HEK293 (cell line): Measurements from ENCODE around the gene RBMS1.

ENCODE experiments used
- CTCF ChIA-PET: fragments of 350-600 bp; formaldehyde crosslinking; extraction: SDS; loops from one replicate; lab custom pipeline; 2021; ENCODE audit warnings: antibody characterized with exemption; lab: Yijun Ruan, JAX
- POLR2A ChIA-PET: fragments of 300-600 bp; formaldehyde crosslinking; extraction: SDS; loops from one replicate; lab custom pipeline; 2020; ENCODE audit warnings: antibody characterized with exemption, inconsistent platforms; lab: Yijun Ruan, JAX
- H3K27ac ChIP-seq: fragments of 200-500 bp; sonication (Bioruptor generic); 2 replicates; pipeline ENCODE4 v1.5.1; 2014; ENCODE audit warnings: low read depth, low read length, control low read depth, inconsistent platforms; ENCODE audit errors: extremely low read depth
- H3K36me3 ChIP-seq, 2 experiments: fragments of 200-500 bp in 1 of 2; sonication (Bioruptor generic) in 1 of 2; 1 replicate in 1 of 2; 2 replicates in 1 of 2; pipeline ENCODE4 v1.5.1; 2014 to 2017; ENCODE audit warnings: inconsistent platforms in 2 of 2, low read length in 2 of 2; ENCODE audit not compliant: control insufficient read depth in 2 of 2, insufficient read depth in 1 of 2
- H3K4me1 ChIP-seq: fragments of 200-500 bp; sonication (Bioruptor generic); 2 replicates; pipeline ENCODE4 v1.5.1; 2014; ENCODE audit warnings: mild to moderate bottlenecking, low read length, inconsistent platforms; ENCODE audit not compliant: control insufficient read depth, insufficient read depth
- H3K4me3 ChIP-seq: 2 replicates; pipeline ENCODE4 v1.5.1; 2011; ENCODE audit warnings: low read depth, mild to moderate bottlenecking, control low read depth, low read length, moderate library complexity
- H3K9me3 ChIP-seq: fragments of 200-500 bp; sonication (Bioruptor generic); 2 replicates; pipeline ENCODE4 v1.5.1; 2014; ENCODE audit warnings: low read depth, low read length, inconsistent platforms; ENCODE audit not compliant: control insufficient read depth, insufficient read depth
- TCF7L2 ChIP-seq: IDR thresholded peaks from 2 replicates; pipeline ENCODE4 v1.6.1; 2011; ENCODE audit warnings: low read depth, mild to moderate bottlenecking, inconsistent platforms, low read length, moderate library complexity, borderline replicate concordance
- YY1 ChIP-seq: fragments of 450-650 bp; formaldehyde crosslinking; IDR thresholded peaks from 2 replicates; pipeline ENCODE4 v1.5.1; 2018; ENCODE audit warnings: missing biosample characterization, missing genetic modification characterization
- ZBTB1 ChIP-seq: fragments of 450-650 bp; formaldehyde crosslinking; IDR thresholded peaks from 2 replicates; pipeline ENCODE4 v1.5.1; 2016; ENCODE audit warnings: missing biosample characterization, missing genetic modification characterization
- ZNF16 ChIP-seq: fragments of 450-650 bp; formaldehyde crosslinking; IDR thresholded peaks from 2 replicates; pipeline ENCODE4 v1.5.1; 2016; ENCODE audit warnings: low read depth, missing biosample characterization, missing genetic modification characterization
- ZNF223 ChIP-seq: fragments of 450-650 bp; formaldehyde crosslinking; IDR thresholded peaks from 2 replicates; pipeline ENCODE4 v1.5.1; 2016; ENCODE audit warnings: missing biosample characterization, missing genetic modification characterization
- ZNF24 ChIP-seq: fragments of 450-650 bp; formaldehyde crosslinking; IDR thresholded peaks from 2 replicates; pipeline ENCODE4 v1.5.1; 2016; ENCODE audit warnings: missing biosample characterization, missing genetic modification characterization
- ZNF274 ChIP-seq, 2 experiments: fragments of 200-500 bp in 1 of 2; fragments of 450-650 bp in 1 of 2; sonication (Bioruptor generic) in 1 of 2; formaldehyde crosslinking in 1 of 2; IDR thresholded peaks; 2 replicates each; pipeline versions ENCODE4 v1.5.1 to v1.6.1; 2014 to 2016; ENCODE audit warnings: borderline replicate concordance in 1 of 2, inconsistent platforms in 1 of 2, low read length in 1 of 2, missing biosample characterization in 1 of 2, missing genetic modification characterization in 1 of 2
- ZNF341 ChIP-seq: fragments of 450-650 bp; formaldehyde crosslinking; IDR thresholded peaks from 2 replicates; pipeline ENCODE4; 2016; ENCODE audit warnings: low read depth, missing biosample characterization, missing genetic modification characterization
- ZNF501 ChIP-seq: fragments of 450-650 bp; formaldehyde crosslinking; IDR thresholded peaks from 2 replicates; pipeline ENCODE4 v1.5.1; 2016; ENCODE audit warnings: missing biosample characterization, missing genetic modification characterization
- ZNF585B ChIP-seq: fragments of 450-650 bp; formaldehyde crosslinking; IDR thresholded peaks from 2 replicates; pipeline ENCODE4 v1.5.1; 2016; ENCODE audit warnings: missing biosample characterization, missing genetic modification characterization
- ZNF600 ChIP-seq: fragments of 450-650 bp; formaldehyde crosslinking; IDR thresholded peaks from 2 replicates; pipeline ENCODE4 v1.5.1; 2016; ENCODE audit warnings: missing biosample characterization, missing genetic modification characterization
- ZNF654 ChIP-seq: fragments of 450-650 bp; formaldehyde crosslinking; IDR thresholded peaks from 2 replicates; pipeline ENCODE4 v1.5.1; 2016; ENCODE audit warnings: low read depth, missing biosample characterization, missing genetic modification characterization
- ZNF837 ChIP-seq: fragments of 450-650 bp; formaldehyde crosslinking; IDR thresholded peaks from 2 replicates; pipeline ENCODE4 v1.5.1; 2016; ENCODE audit warnings: missing biosample characterization, missing genetic modification characterization
- TF ChIP-seq, protein P1 (sequence below): fragments of 450-650 bp; formaldehyde crosslinking; IDR thresholded peaks from 2 replicates; pipeline ENCODE4 v1.5.1; 2016; ENCODE audit warnings: missing biosample characterization, missing genetic modification characterization
- TF ChIP-seq, protein P2 (sequence below): IDR thresholded peaks from 2 replicates; pipeline ENCODE4 v1.6.1; 2011; ENCODE audit warnings: mild to moderate bottlenecking, low read depth, low read length, borderline replicate concordance
- TF ChIP-seq, protein P3 (sequence below): fragments of 450-650 bp; formaldehyde crosslinking; IDR thresholded peaks from 2 replicates; pipeline ENCODE4 v1.5.1; 2017; ENCODE audit warnings: missing biosample characterization, missing genetic modification characterization
- TF ChIP-seq, protein P4 (sequence below): fragments of 450-650 bp; formaldehyde crosslinking; IDR thresholded peaks from 2 replicates; pipeline ENCODE4 v1.5.1; 2017; ENCODE audit warnings: missing biosample characterization, missing genetic modification characterization
- TF ChIP-seq, protein P5 (sequence below): fragments of 450-650 bp; formaldehyde crosslinking; IDR thresholded peaks from 2 replicates; pipeline ENCODE4 v1.5.1; 2016; ENCODE audit warnings: missing biosample characterization, missing genetic modification characterization, low read depth

Gene RBMS1

DNA sequence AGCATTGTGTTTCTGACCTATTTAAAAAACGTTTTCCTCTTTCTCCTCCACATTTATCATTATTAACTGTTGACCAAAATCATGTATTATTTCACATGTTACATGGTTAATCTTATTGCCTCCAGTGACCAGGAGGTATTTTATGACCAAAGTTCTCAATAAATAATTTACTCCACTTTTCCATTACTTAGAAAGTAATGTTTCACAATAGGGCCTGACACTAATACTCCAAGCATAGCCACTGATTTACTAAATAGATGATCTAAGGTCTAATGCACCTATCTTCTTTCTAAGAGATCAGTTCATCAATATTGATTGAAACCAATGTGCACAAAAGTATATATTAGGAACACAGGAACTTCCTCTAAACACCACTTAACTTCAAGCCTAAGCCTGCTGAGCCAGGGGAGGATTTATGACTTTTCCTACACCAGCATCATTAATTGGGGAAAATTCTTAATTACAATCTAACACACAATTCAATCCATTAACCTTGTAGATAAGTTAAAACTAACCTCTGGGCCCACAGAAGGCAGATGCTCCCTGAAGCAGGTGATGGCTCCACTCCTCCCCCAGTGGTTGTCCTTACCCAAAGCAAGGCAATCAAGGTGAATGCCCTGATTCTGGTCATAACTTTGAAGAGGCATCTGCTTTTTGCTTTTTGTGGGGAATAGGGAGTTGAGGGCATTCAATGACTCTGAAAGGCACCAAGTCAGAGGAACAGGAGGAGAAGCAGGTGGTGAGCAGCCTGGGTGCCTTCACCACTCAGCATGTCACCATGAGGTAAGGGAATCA lies 33.9 kb downstream of the RBMS1 start:
- POLR2A ChIA-PET, result no interaction called here
- CTCF ChIA-PET, result no interaction called here
- TF ChIP-seq ZNF600 (tag by site-specific recombination) (no peak), ZNF837 (no peak), ZNF585B (no peak), ZNF501 (tag by site-specific recombination) (no peak), TCF7L2 (no peak), ZNF341 (tag by site-specific recombination) (no peak), ZNF16 (no peak), ZNF654 (tag by site-specific recombination) (no peak), ZNF24 (tag by site-specific recombination) (no peak), ZNF274 (IDR thresholded peaks at IDR 0.05; ENCODE audit: low read length) (no peak), ZNF274 (tag by site-specific recombination; IDR thresholded peaks at IDR 0.05; ENCODE audit: borderline replicate concordance) (no peak), YY1 (tag by site-specific recombination) (no peak), ZNF223 (no peak), ZBTB1 (tag by site-specific recombination) (no peak)
- TF ChIP-seq, protein P1, sequence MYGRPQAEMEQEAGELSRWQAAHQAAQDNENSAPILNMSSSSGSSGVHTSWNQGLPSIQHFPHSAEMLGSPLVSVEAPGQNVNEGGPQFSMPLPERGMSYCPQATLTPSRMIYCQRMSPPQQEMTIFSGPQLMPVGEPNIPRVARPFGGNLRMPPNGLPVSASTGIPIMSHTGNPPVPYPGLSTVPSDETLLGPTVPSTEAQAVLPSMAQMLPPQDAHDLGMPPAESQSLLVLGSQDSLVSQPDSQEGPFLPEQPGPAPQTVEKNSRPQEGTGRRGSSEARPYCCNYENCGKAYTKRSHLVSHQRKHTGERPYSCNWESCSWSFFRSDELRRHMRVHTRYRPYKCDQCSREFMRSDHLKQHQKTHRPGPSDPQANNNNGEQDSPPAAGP, result no peak
- TF ChIP-seq, protein P2, sequence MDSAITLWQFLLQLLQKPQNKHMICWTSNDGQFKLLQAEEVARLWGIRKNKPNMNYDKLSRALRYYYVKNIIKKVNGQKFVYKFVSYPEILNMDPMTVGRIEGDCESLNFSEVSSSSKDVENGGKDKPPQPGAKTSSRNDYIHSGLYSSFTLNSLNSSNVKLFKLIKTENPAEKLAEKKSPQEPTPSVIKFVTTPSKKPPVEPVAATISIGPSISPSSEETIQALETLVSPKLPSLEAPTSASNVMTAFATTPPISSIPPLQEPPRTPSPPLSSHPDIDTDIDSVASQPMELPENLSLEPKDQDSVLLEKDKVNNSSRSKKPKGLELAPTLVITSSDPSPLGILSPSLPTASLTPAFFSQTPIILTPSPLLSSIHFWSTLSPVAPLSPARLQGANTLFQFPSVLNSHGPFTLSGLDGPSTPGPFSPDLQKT, result no peak
- TF ChIP-seq, protein P3, sequence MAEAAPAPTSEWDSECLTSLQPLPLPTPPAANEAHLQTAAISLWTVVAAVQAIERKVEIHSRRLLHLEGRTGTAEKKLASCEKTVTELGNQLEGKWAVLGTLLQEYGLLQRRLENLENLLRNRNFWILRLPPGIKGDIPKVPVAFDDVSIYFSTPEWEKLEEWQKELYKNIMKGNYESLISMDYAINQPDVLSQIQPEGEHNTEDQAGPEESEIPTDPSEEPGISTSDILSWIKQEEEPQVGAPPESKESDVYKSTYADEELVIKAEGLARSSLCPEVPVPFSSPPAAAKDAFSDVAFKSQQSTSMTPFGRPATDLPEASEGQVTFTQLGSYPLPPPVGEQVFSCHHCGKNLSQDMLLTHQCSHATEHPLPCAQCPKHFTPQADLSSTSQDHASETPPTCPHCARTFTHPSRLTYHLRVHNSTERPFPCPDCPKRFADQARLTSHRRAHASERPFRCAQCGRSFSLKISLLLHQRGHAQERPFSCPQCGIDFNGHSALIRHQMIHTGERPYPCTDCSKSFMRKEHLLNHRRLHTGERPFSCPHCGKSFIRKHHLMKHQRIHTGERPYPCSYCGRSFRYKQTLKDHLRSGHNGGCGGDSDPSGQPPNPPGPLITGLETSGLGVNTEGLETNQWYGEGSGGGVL (tag by site-specific recombination), result no peak
- TF ChIP-seq, protein P4, sequence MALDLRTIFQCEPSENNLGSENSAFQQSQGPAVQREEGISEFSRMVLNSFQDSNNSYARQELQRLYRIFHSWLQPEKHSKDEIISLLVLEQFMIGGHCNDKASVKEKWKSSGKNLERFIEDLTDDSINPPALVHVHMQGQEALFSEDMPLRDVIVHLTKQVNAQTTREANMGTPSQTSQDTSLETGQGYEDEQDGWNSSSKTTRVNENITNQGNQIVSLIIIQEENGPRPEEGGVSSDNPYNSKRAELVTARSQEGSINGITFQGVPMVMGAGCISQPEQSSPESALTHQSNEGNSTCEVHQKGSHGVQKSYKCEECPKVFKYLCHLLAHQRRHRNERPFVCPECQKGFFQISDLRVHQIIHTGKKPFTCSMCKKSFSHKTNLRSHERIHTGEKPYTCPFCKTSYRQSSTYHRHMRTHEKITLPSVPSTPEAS (tag by site-specific recombination), result no peak
- TF ChIP-seq, protein P5, sequence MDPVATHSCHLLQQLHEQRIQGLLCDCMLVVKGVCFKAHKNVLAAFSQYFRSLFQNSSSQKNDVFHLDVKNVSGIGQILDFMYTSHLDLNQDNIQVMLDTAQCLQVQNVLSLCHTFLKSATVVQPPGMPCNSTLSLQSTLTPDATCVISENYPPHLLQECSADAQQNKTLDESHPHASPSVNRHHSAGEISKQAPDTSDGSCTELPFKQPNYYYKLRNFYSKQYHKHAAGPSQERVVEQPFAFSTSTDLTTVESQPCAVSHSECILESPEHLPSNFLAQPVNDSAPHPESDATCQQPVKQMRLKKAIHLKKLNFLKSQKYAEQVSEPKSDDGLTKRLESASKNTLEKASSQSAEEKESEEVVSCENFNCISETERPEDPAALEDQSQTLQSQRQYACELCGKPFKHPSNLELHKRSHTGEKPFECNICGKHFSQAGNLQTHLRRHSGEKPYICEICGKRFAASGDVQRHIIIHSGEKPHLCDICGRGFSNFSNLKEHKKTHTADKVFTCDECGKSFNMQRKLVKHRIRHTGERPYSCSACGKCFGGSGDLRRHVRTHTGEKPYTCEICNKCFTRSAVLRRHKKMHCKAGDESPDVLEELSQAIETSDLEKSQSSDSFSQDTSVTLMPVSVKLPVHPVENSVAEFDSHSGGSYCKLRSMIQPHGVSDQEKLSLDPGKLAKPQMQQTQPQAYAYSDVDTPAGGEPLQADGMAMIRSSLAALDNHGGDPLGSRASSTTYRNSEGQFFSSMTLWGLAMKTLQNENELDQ (tag by site-specific recombination), result no peak

More for the DNA sequence above, 33.9 kb downstream of the RBMS1 start:
- Histone ChIP-seq H3K4me3 (no peak overlapping the region), H3K4me1 (peaks cover 8% of the 10 kb centered on the region; the same call in 1 of the 2 replicates), H3K27ac (no peak overlapping the region), H3K36me3 (no peaks in the 10 kb centered on the region; a peak in 1 of 3 replicates), H3K9me3 (no peaks in the 10 kb centered on the region)
